ENCODE measurements around the gene SLC4A11.

GRCh38 chr20:3233991-3234498 is 4.9 kb downstream of the SLC4A11 start:
- TF ChIP-seq, protein P1, sequence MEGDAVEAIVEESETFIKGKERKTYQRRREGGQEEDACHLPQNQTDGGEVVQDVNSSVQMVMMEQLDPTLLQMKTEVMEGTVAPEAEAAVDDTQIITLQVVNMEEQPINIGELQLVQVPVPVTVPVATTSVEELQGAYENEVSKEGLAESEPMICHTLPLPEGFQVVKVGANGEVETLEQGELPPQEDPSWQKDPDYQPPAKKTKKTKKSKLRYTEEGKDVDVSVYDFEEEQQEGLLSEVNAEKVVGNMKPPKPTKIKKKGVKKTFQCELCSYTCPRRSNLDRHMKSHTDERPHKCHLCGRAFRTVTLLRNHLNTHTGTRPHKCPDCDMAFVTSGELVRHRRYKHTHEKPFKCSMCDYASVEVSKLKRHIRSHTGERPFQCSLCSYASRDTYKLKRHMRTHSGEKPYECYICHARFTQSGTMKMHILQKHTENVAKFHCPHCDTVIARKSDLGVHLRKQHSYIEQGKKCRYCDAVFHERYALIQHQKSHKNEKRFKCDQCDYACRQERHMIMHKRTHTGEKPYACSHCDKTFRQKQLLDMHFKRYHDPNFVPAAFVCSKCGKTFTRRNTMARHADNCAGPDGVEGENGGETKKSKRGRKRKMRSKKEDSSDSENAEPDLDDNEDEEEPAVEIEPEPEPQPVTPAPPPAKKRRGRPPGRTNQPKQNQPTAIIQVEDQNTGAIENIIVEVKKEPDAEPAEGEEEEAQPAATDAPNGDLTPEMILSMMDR (IDR thresholded peaks at IDR 0.05; ENCODE audit: insufficient read depth, low read length), result no peak
- TF ChIP-seq, protein P2, sequence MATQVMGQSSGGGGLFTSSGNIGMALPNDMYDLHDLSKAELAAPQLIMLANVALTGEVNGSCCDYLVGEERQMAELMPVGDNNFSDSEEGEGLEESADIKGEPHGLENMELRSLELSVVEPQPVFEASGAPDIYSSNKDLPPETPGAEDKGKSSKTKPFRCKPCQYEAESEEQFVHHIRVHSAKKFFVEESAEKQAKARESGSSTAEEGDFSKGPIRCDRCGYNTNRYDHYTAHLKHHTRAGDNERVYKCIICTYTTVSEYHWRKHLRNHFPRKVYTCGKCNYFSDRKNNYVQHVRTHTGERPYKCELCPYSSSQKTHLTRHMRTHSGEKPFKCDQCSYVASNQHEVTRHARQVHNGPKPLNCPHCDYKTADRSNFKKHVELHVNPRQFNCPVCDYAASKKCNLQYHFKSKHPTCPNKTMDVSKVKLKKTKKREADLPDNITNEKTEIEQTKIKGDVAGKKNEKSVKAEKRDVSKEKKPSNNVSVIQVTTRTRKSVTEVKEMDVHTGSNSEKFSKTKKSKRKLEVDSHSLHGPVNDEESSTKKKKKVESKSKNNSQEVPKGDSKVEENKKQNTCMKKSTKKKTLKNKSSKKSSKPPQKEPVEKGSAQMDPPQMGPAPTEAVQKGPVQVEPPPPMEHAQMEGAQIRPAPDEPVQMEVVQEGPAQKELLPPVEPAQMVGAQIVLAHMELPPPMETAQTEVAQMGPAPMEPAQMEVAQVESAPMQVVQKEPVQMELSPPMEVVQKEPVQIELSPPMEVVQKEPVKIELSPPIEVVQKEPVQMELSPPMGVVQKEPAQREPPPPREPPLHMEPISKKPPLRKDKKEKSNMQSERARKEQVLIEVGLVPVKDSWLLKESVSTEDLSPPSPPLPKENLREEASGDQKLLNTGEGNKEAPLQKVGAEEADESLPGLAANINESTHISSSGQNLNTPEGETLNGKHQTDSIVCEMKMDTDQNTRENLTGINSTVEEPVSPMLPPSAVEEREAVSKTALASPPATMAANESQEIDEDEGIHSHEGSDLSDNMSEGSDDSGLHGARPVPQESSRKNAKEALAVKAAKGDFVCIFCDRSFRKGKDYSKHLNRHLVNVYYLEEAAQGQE (IDR thresholded peaks at IDR 0.05; ENCODE audit: insufficient replicate concordance, low read depth), result no peak
- TF ChIP-seq GABPA (IDR thresholded peaks at IDR 0.05; ENCODE audit: low read depth) (no peak), POLR2AphosphoS5 (IDR thresholded peaks at IDR 0.05; ENCODE audit: low read depth) (no peak)
